ENCODE measurements around the gene PIK3R5.
"Not testable (repeated sequence)": the region's sequence is repeated elsewhere in the genome, so short reads cannot be mapped to it uniquely, and the experiment has no call there.

PIK3R5 gene

DNA sequence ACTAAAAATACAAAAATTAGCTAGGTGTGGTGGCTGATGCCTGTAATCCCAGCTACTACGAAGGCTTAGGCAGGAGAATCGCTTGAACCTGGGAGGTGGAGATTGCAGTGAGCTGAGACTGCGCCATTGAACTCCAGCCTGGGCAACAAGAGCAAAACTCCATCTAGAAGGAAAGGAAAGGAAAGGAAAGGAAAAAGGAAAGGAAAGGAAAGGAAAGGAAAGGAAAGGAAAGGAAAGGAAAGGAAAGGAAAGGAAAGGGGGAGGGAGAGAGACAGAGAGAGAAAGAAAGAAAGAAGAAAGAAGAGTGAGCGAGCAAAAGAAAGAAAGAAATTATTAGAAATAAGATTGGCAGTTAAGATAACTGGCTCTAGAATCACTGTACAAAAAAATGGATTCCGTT, 18.7 kb upstream of the PIK3R5 start:
- DNase-seq = not testable (repeated sequence)

GRCh38 chr17:8981443-8981842, 15.9 kb upstream of the PIK3R5 start:
- no peak for DNase-seq

DNA sequence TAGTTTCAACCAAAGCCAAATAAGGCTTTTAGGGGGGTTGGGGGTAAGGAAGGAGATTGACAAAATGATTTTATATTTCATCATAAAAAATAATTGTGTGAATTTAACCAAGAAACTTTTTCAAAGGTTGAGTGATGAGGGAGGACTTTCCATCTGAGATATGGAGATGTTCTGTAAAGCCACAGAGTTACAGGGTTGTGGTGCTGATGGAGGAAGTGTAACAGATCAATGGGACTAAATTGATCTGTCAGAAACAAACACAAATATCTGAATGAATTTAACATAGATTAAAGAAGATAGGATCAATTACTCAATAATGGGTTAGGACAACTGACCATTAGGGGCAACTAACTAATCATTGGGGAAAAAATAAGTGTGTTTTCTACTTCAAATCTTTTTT, 14.2 kb upstream of the PIK3R5 start:
- no peak for DNase-seq

DNA sequence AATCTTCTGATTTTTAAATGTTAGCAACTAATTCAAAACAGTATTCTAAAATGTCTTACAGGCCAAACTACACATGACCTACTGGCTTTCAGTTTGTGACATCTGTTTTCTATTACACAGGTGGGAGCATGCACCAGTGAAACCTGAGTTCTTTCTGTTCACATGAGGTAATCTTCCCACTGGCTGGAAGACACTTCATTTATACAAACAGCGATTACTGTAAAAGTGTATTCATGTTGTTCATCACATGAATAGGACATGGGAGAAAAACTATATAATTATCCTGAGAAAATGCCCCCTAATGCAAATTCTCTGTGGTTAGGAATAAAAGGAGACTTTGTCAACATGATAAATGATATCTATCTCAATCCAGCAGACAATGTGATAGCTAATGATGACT, 11.1 kb upstream of the PIK3R5 start:
- no peak for DNase-seq

DNA sequence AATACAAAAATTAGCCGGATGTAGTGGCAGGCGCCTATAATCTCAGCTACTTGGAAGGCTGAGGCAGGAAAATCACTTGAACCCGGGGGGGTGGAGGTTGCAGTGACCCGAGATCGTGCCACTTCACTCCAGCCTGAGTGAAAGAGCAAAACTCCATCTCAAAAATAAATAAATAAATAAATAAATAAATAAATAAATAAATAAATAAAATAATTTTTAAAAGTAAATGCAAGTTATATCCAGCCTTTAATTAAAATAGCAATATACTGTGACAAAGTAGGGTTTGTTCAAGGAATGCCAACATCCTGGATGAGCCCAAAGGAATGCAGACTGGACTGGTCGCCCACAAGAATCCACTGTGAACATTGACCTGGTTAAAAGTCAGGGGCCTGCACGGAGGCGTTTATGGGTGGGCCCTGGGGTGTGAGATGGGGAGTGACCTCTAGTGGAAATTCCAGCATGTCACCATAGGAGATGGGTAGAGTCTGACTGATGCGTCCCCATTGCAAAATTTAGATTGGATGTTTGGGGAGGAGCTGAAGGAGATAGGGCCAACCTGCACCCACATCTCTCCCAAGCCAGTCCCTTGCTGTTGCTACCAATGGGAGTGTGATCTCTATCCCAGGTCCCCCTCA, 9.7 kb upstream of the PIK3R5 start:
- no peak for DNase-seq

- DNase-seq = no peak
Observed at GRCh38 chr17:8969901-8970300, 4.4 kb upstream of the PIK3R5 start.

GRCh38 chr17:8968503-8968902, 3.0 kb upstream of the PIK3R5 start:
- no peak for DNase-seq

DNA sequence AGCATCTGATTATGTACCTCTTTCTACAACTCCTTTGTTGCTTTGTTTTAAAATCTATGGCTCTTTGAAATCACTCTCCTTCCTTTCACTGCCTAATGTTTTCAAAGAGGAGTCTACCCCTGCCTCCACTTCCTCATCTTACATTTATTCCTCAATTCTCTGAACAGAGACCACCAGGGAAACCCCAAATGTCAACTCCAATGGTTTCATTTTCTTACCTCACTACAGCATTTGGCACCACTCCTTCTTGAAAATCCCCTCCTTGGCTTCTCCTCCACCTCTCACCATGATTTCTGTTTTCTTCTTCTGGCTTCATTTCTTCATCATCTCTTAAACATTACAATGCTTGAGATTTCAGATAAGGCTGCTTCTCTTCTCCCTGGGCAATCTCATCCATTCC, 2.4 kb upstream of the PIK3R5 start:
- no peak for DNase-seq

GRCh38 chr17:8966926-8967325, 1.4 kb upstream of the PIK3R5 start:
- DNase-seq = no peak

- peak; percentile 70 for DNase-seq
Observed at GRCh38 chr17:8964801-8965393, 610 bp downstream of the PIK3R5 start.

GRCh38 chr17:8963647-8964258, 1.8 kb downstream of the PIK3R5 start:
- DNase-seq = peak; percentile 67

DNA sequence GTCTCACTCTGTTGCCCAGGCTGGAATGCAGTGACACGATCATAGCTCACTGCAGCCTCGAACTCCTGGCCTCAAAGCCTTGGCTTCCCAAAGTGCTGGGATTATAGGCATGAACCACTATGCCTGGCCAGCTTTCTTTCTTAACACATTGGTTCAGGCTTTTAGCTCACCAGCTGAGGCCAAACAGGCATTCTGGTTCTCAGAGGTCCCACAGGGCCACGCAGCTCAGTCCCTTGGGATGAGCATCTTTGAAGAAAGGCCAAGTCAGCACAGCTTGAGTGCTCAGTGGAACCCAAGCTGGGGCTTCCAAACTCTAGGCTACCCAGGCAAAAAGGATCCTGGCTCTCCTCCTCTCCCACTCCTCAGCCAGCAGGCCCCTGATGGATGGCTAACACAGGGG, 2.5 kb downstream of the PIK3R5 start:
- no peak for DNase-seq

DNA sequence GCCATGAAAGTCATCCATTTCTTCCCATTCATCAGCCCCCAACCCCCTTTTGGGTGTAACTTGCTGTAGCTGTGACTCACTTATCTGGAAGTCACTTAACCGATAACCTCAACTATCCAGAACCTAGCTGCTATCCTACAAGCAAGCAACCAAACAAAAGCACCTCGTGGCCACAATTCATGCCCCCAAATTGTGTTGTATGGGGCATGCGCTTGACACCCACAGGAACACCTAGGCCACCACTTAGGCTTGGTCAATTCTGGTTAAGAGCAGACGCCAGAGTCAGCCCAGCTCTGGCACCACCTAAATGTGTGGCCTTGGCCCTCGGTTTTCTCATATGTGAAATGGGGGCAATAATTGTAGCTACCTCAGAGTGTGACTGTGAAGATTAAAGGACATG, 3.7 kb downstream of the PIK3R5 start:
- peak; percentile 51 for DNase-seq

GRCh38 chr17:8960325-8961140, 5.0 kb downstream of the PIK3R5 start:
- DNase-seq = no peak

DNA sequence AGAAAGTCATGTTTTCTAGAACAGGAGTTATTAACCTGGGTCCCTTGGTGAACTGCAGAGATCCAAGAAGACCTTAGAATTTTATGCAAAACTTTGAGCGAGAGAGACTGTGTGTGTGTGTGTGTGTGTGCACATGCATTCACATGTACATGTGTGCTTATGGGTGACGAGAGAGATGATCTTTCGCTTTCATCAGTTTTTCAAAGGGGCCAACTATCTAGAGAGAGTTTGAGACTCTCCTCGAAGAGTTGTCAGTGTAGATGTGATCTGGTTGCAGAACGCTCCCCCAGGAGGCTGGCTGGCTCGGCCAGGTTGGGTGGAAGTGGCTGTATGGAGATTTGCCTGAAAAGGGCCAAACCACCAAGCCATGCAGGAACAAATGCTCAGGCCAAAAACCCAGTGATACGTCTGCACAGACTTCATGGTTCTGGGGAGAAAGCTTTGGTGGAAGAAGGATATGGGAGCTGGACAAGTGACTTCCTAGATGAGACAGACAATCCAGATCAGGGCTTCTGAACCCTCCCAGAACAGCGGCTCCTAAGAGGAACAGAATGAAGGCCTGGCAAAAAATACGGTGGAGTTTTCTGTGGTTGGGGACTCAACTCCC, 6.1 kb downstream of the PIK3R5 start:
- DNase-seq = no peak

GRCh38 chr17:8957721-8958120, 7.8 kb downstream of the PIK3R5 start:
- no peak for DNase-seq

DNA sequence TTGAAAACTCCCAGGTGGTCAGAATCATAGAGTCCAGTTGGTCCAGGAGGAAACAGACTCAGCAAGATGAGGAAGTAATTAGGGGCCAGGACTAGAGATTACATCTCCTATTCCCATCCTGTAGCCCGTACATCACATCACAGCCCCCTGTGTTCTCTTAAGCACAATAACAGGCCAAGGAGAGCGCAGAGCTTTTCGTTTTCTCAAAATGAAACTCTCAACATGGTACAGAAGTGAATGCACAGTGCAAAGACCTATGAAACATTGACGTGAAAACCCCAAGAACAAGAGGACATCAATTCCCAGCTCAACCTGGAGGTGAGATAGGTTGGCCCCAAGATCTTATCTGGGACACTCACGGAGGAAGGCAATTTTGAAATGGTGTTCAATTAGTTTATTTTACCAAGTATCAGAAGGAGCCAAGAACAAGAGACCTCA, 9.0 kb downstream of the PIK3R5 start:
- DNase-seq = no peak

DNA sequence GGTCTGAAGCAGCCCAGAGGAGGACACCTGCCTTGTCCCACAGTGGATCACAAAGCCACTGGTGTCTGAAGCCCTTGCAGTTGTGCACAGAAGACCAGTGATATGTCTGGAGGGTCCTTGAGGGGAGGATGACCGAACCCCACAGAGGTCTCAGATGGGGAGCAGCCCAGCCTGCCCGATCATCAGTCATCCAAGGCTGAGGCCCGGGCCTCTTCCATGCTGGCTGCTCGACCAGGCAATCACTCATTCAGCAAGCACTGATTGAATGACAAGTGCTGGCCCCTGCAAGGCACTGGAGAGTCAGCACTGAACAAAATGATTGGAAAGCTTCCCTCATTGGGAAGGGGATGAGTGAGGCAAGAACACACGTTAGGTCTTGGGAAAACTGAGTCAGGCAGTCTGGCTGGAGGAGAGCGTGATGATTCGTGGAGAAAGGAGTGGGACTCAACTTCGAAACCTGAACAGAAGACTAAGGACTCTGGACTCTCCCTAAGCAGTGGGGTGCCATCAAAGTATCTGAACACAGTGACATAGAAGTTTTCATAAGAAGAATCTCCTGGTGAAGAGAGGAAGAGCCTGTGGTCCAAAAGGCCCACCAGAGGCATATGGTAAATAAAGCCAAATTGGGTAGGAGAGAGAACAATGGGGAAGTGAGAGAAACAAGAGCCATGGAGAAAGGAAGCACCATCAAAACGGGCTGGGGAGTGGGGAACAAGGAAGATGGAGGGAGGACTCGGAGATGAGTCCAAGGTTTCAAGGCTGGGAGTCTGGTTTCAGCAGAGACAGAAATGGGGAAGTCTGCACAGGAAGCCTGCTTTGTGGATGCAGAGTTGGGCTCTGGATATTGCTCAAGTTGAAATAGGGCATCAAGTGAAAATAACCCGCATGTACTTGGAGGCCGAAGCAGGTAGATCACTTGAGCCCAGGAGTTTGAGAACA, 10.2 kb downstream of the PIK3R5 start:
- no peak for DNase-seq

GRCh38 chr17:8954339-8954738, 11.2 kb downstream of the PIK3R5 start:
- DNase-seq = peak; percentile 93

GRCh38 chr17:8953156-8953885, 12.2 kb downstream of the PIK3R5 start:
- peak; percentile 86 for DNase-seq

DNA sequence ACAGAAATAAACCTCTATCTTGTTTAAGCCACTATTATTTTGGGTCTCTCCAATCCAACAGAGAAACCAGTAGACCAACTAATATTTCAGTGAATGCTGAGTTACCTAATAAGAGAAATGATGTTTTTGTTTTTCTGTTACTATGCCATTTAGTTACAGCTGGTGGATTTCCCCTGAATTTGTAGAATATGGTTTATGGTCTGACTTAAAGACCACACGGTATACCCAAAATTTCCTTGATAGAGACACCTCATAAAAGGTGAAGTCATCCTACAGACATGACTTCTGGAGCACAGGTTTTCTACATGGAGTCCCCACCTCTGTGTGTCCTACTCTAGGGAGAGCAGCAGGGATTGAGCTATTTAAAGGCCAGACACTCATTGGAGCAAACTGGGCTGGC, 13.3 kb downstream of the PIK3R5 start:
- peak; percentile 77 for DNase-seq

Data from CD4-positive, alpha-beta T cell treated with Interleukin-4 for 4 hours (primary cell).